Ammon's horn (tissue), 1 donor: ENCODE measurements around the gene FHOD3.

Experiments
- DNase-seq: peaks from one replicate; pipeline ENCODE4 v3.0.0-alpha.2; 2016; ENCODE audit warnings: low spot score

Gene FHOD3

GRCh38 chr18:36519358-36519757 is 221.8 kb downstream of the FHOD3 start:
- DNase-seq, result no peak

- no peak for DNase-seq
Measured at GRCh38 chr18:36522509-36522908, 225.0 kb downstream of the FHOD3 start.

GRCh38 chr18:36525913-36526312 is 228.4 kb downstream of the FHOD3 start:
- DNase-seq, result no peak

- DNase-seq, result no peak
Measured at GRCh38 chr18:36526611-36527010, 229.1 kb downstream of the FHOD3 start.

- DNase-seq, result peak; percentile 20
Measured at GRCh38 chr18:36527051-36527450, 229.5 kb downstream of the FHOD3 start.

- DNase-seq, result no peak
Measured at GRCh38 chr18:36527740-36528455, 230.4 kb downstream of the FHOD3 start.

GRCh38 chr18:36529747-36530146 is 232.2 kb downstream of the FHOD3 start:
- DNase-seq, result no peak

- peak; percentile 43 for DNase-seq
Measured at GRCh38 chr18:36530676-36531405, 233.3 kb downstream of the FHOD3 start.

GRCh38 chr18:36531636-36532035 is 234.1 kb downstream of the FHOD3 start:
- DNase-seq, result no peak

- no peak for DNase-seq
Measured at GRCh38 chr18:36532394-36532793, 234.9 kb downstream of the FHOD3 start.

GRCh38 chr18:36532815-36533214 is 235.3 kb downstream of the FHOD3 start:
- no peak for DNase-seq

GRCh38 chr18:36533446-36534153 is 236.1 kb downstream of the FHOD3 start:
- DNase-seq, result no peak

GRCh38 chr18:36534154-36534688 is 236.7 kb downstream of the FHOD3 start:
- no peak for DNase-seq

GRCh38 chr18:36535202-36535935 is 237.9 kb downstream of the FHOD3 start:
- no peak for DNase-seq

- DNase-seq, result peak; percentile 4
Measured at GRCh38 chr18:36536426-36536825, 238.9 kb downstream of the FHOD3 start.

- no peak for DNase-seq
Measured at GRCh38 chr18:36537289-36537688, 239.8 kb downstream of the FHOD3 start.

GRCh38 chr18:36539674-36540231 is 242.2 kb downstream of the FHOD3 start:
- no peak for DNase-seq

GRCh38 chr18:36543030-36543429 is 245.5 kb downstream of the FHOD3 start:
- DNase-seq, result no peak

- peak; percentile 30 for DNase-seq
Measured at GRCh38 chr18:36543991-36544725, 246.6 kb downstream of the FHOD3 start.

- DNase-seq, result no peak
Measured at GRCh38 chr18:36545821-36546427, 248.4 kb downstream of the FHOD3 start.
